GM12875 (cell line): Measurements from ENCODE around the gene ZMIZ1.

Source experiments
- H3K4me3 ChIP-seq: one replicate; pipeline ENCODE4 v1.5.1; 2011; ENCODE audit warnings: low read depth, low read length, control low read depth
- CTCF ChIP-seq: IDR thresholded peaks from 2 replicates; pipeline ENCODE4 v1.5.1; 2011; ENCODE audit warnings: low read depth, mild to moderate bottlenecking, control low read depth, inconsistent platforms, low read length, moderate library complexity, borderline replicate concordance; ENCODE audit not compliant: insufficient read depth

Gene ZMIZ1

GRCh38 chr10:79118286-79119202, 49.8 kb downstream of the ZMIZ1 start:
- TF ChIP-seq CTCF: no peak
- no peak overlapping the region for H3K4me3 ChIP-seq

- no peak for TF ChIP-seq CTCF
- no peak overlapping the region for H3K4me3 ChIP-seq
Observed at GRCh38 chr10:79119306-79119705, 50.5 kb downstream of the ZMIZ1 start.

GRCh38 chr10:79123547-79123963, 54.8 kb downstream of the ZMIZ1 start:
- no peak for TF ChIP-seq CTCF
- no peak overlapping the region for H3K4me3 ChIP-seq

- no peak for TF ChIP-seq CTCF
- no peak overlapping the region for H3K4me3 ChIP-seq
Observed at GRCh38 chr10:79124066-79124465, 55.3 kb downstream of the ZMIZ1 start.

- TF ChIP-seq CTCF: no peak
Observed at GRCh38 chr10:79125092-79125491, 56.3 kb downstream of the ZMIZ1 start.

GRCh38 chr10:79126351-79127080, 57.8 kb downstream of the ZMIZ1 start:
- TF ChIP-seq CTCF: no peak
- H3K4me3 ChIP-seq: no peak overlapping the region

More at GRCh38 chr10:79125092-79125491, 56.3 kb downstream of the ZMIZ1 start:
- H3K4me3 ChIP-seq: no peak overlapping the region
